GM18505 (cell line): ENCODE results near the gene PAIP1.
"Not testable (repeated sequence)": the region's sequence is repeated elsewhere in the genome, so short reads cannot be mapped to it uniquely, and the experiment has no call there.

Experiments used
- ATAC-seq: cut with Tn5 transposase; IDR thresholded peaks from one replicate; pipeline ENCODE4 v1.9.1; 2021; ENCODE audit not compliant: unreplicated experiment
- POLR2A ChIP-seq: IDR thresholded peaks from 4 replicates; pipeline ENCODE4 v1.6.1; 2011; ENCODE audit warnings: borderline replicate concordance; ENCODE audit not compliant: insufficient read depth, insufficient read length; ENCODE audit errors: extremely low read depth

Gene PAIP1

DNA sequence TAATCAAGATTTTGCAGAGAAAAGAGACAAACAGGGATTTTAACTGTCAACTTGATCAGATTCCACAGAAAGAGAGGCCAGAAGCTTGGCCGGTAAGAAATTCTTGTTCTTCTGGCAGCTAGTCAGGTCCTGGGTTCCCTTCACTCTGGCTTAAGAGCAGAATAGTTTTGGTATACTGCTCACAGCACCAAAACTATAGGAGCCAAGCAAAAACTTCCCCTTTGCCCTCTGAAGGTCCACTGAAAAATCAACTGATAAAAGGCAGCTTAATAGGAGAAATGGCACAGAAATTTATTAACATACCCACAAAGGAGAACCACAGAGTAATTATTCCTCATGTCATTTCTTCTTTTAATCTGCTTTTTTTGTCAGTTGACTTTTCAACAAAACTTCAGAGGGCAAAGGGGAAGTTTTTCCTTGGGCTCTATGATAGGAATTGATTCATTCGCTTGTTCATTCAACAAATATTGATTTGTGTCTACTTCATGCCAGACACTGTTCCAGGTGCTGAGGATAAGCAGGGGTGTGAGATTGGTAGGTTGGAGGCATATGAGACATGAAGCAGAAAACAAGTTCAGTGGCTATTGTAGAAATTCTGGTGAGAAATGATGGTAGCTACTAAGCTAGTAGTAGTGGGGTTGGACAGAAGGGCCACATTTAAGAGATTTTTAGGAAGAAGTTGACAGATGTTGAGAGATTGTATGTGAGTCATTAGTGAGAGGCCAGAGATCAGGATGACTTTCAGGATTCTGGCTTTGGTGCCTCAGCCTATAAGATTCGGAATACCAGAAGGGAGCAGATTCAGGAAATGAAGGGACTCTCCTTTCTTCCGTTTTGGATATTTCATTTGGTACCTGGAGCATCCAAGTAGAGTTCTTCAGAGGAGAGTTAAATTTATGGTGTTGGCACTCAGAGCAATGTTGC, 25.5 kb upstream of the PAIP1 start:
- no peak for ATAC-seq
- no peak for TF ChIP-seq POLR2A

DNA sequence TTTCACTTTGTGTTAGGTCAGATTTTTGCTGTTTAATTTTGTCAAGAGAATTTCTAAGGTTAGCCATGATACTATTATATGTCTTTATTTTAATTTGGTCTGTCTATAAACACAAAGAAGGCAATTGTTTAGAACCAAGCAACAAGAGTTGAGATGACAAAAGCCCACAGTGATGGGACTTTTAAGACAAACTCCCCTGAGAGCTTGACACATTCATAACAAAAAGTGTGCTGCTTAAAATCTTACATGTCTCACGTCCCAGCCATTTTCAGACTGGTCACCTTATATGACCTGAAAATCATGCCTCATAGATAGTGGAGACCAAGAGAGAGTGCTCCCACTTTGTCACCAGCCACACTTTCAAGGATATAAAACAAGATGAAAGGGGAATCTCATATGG, 24.5 kb upstream of the PAIP1 start:
- TF ChIP-seq POLR2A: no peak
- no peak for ATAC-seq

DNA sequence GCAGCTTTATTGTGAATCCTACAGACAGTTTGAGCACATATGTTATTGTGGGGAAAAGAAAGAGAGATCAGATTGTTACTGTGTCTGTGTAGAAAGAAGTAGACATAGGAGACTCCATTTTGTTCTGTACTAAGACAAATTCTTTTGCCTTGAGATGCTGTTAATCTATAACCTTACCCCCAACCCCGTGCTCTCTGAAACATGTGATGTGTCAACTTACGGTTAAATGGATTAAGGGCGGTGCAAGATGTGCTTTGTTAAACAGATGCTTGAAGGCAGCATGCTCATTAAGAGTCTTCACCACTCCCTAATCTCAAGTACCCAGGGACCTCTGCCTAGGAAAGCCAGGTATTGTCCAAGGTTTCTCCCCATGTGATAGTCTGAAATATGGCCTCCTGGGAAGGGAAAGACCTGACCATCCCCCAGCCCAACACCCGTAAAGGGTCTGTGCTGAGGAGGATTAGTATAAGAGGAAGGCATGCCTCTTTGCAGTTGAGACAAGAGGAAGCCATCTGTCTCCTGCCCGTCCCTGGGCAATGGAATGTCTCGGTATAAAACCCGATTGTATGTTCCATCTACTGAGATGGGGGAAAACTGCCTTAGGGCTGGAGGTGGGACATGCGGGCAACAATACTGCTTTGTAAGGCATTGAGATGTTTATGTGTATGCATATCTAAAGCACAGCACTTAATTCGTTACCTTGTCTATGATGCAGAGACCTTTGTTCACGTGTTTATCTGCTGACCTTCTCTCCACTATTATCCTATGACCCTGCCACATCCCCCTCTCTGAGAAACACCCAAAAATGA, 23.7 kb upstream of the PAIP1 start:
- ATAC-seq: not testable (repeated sequence)

DNA sequence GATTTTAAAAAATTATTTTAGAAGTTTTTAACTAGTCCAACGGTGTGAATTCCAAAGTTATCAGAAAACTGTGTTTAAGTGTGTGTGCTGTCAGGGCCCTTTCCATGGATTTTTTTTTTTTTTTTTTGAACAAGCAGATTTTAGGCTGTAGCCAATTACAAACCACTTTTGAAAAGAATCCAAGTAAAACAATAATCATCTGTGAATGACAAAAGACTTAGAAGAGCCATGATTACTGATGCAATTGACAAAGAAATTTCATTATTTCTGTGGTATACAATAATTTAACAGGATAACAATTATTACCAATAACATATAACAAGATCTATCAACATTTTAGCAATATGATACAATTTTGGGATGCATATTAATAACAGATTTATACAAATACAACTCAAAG, 16.2 kb upstream of the PAIP1 start:
- TF ChIP-seq POLR2A: no peak
- no peak for ATAC-seq

DNA sequence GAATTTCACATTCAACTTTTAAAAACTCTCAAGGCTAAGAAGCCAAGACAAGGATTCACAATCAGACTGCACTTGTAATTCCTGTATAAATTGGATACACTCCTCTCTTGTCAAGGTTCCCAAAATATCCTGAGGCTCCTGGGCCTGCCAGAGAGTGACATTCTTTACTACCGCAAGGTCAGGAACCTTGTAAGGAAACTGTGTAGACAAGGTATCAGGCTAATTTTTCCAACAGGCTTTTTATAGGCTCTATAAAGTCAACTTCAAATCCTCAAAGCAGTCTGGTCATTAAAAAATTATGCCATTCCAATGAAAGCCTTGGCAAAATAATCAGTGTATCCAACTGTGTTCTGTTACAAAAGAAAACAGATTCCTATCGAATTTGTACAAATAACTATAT, 15.5 kb upstream of the PAIP1 start:
- no peak for TF ChIP-seq POLR2A
- no peak for ATAC-seq

DNA sequence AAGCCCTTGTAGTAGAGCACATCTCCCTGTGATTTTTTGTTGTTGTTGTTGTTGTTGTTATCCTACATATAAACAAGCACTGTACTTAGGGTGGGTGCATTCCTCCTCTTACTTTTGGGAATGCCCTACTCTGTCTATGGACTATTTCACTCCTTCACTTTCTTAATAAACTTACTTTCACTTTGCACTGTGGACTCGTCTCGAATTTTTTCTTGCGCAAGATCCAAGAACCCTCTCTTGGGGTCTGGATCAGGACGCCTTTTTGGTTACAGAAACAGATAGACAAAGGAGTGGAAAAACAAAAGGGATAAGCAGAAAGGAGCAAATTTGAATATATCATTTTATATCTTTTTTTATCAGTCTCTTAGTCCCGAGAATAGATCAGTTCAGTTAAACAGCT, 14.4 kb upstream of the PAIP1 start:
- no peak for ATAC-seq
- TF ChIP-seq POLR2A: no peak

- no peak for ATAC-seq
- TF ChIP-seq POLR2A: no peak
Observed at GRCh38 chr5:43570450-43571158, 13.7 kb upstream of the PAIP1 start.

- no peak for ATAC-seq
- TF ChIP-seq POLR2A: no peak
Observed at GRCh38 chr5:43569236-43569746, 12.4 kb upstream of the PAIP1 start.

GRCh38 chr5:43567967-43568366, 11.1 kb upstream of the PAIP1 start:
- no peak for TF ChIP-seq POLR2A
- ATAC-seq: no peak

GRCh38 chr5:43565043-43565442, 8.2 kb upstream of the PAIP1 start:
- ATAC-seq: no peak
- TF ChIP-seq POLR2A: no peak

GRCh38 chr5:43564289-43564850, 7.5 kb upstream of the PAIP1 start:
- ATAC-seq: no peak
- TF ChIP-seq POLR2A: no peak

DNA sequence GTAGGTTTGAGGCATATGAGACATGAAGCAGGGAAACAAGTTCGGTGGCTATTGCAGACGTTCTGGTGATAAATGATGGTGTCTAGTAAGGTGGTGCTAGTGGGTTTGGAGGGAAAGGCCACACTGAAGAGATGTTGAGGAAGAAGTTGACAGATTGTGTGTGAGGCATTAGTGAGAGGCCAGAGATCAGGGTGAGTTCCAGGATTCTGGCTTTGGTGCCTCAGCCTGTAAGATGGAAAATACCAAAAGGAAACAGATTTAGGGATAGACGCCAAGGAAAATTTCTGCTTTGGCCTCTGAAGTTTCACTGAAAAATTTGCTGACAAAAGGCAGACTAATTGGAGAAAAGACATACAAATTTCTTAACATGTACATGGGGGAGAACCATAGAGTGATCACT, 6.4 kb upstream of the PAIP1 start:
- TF ChIP-seq POLR2A: no peak
- no peak for ATAC-seq

- ATAC-seq: no peak
- TF ChIP-seq POLR2A: no peak
Observed at GRCh38 chr5:43561356-43561755, 4.5 kb upstream of the PAIP1 start.
